HepG2 (cell line): ENCODE results near the gene ATP6V1C2. TPM values are rescaled to one million over a fixed set of nuclear protein-coding genes. Genes with fewer than 3 reads are reported as not detected.
A peak's percentile ranks its signal among the peaks of the same experiment; 100 is the strongest.

Experiments used
- FOXA1 ChIP-seq, 2 experiments: fragments of 450-650 bp in 1 of 2; sonication (generic) in 1 of 2; formaldehyde crosslinking in 1 of 2; IDR thresholded peaks; 2 replicates each; pipeline versions ENCODE4 v1.4.0 to v1.6.1; 2016 to 2020; ENCODE audit warnings: missing genetic modification reagents in 1 of 2
- HDAC1 ChIP-seq: sonication (generic); formaldehyde crosslinking; IDR thresholded peaks from 2 replicates; pipeline ENCODE4 v1.5.1; 2020; ENCODE audit warnings: mild to moderate bottlenecking, missing genetic modification reagents
- HNRNPH1 ChIP-seq: fragments of 200-400 bp; formaldehyde crosslinking; optimal IDR thresholded peaks from 2 replicates; pipeline ENCODE3; 2017; ENCODE audit warnings: mild to moderate bottlenecking, low read depth, low read length
- HNRNPLL ChIP-seq: fragments of 200-400 bp; formaldehyde crosslinking; IDR thresholded peaks from 2 replicates; pipeline ENCODE4 v1.6.1; 2017; ENCODE audit warnings: mild to moderate bottlenecking, low read depth, low read length; ENCODE audit not compliant: poor library complexity, severe bottlenecking
- SIX4 ChIP-seq: sonication (generic); formaldehyde crosslinking; IDR thresholded peaks from 2 replicates; pipeline ENCODE4 v1.4.0; 2020; ENCODE audit warnings: missing genetic modification reagents
- SMC3 ChIP-seq: IDR thresholded peaks from 2 replicates; pipeline ENCODE4 v1.6.1; 2011; ENCODE audit warnings: low read length, improper control_type of control experiment
- XRCC5 ChIP-seq: fragments of 200-400 bp; formaldehyde crosslinking; optimal IDR thresholded peaks from 2 replicates; pipeline ENCODE3; 2017; ENCODE audit warnings: mild to moderate bottlenecking, low read length
- ZNF138 ChIP-seq: sonication (generic); formaldehyde crosslinking; IDR thresholded peaks from 2 replicates; pipeline ENCODE4 v1.5.0; 2020; ENCODE audit warnings: mild to moderate bottlenecking, low read depth, missing genetic modification reagents
- ZNF546 ChIP-seq: sonication (generic); formaldehyde crosslinking; conservative IDR thresholded peaks from 2 replicates; pipeline ENCODE4 v1.8.1; 2023; ENCODE audit warnings: mild to moderate bottlenecking, missing genetic modification reagents
- ZNF562 ChIP-seq: sonication (generic); formaldehyde crosslinking; IDR thresholded peaks from 2 replicates; pipeline ENCODE4 v1.8.0; 2022; ENCODE audit warnings: missing genetic modification reagents, borderline replicate concordance
- ZNF839 ChIP-seq: sonication (generic); formaldehyde crosslinking; IDR thresholded peaks from 2 replicates; pipeline ENCODE4 v1.4.0; 2020; ENCODE audit warnings: missing genetic modification reagents, mild to moderate bottlenecking, borderline replicate concordance
- ZSCAN29 ChIP-seq: sonication (generic); formaldehyde crosslinking; conservative IDR thresholded peaks from 2 replicates; pipeline ENCODE4 v1.4.0; 2020; ENCODE audit warnings: mild to moderate bottlenecking, missing genetic modification reagents
- ZZZ3 ChIP-seq: sonication (generic); formaldehyde crosslinking; IDR thresholded peaks from 2 replicates; pipeline ENCODE4 v1.4.0; 2020; ENCODE audit warnings: missing genetic modification reagents, mild to moderate bottlenecking, borderline replicate concordance
- polyA plus RNA-seq, 8 experiments: library from polyadenylated mRNA; depleted of rRNA in 3 of 8; stranded (reverse) in 7 of 8; unstranded in 1 of 8; fragments of >200 nt; fragmentation: Illumina TruSeq in 4 of 8; extraction: Trizol in 4 of 8; gene quantifications; 2 replicates each; pipeline versions ENCODE4 v1.2.1 to v1.2.3, GENCODE V29; 2011 to 2016; ENCODE audit warnings: low read depth in 4 of 8, missing spikeins in 1 of 8, mixed read lengths in 1 of 8; ENCODE audit not compliant: insufficient read depth in 1 of 8
- total RNA-seq, 5 experiments: library from RNA; depleted of rRNA; stranded (reverse); fragments of >200 nt; fragmentation: Illumina TruSeq; extraction: Trizol; gene quantifications; 2 replicates each; pipeline ENCODE4 v1.2.3, GENCODE V29; 2016; ENCODE audit warnings: low read depth in 1 of 5
- TF ChIP-seq, protein P1 (sequence below): sonication (generic); formaldehyde crosslinking; IDR thresholded peaks from 2 replicates; pipeline ENCODE4 v1.4.0; 2020; ENCODE audit warnings: mild to moderate bottlenecking, missing genetic modification reagents, borderline replicate concordance
- TF ChIP-seq, protein P2 (sequence below): sonication (generic); formaldehyde crosslinking; IDR thresholded peaks from 2 replicates; pipeline ENCODE4 v1.5.0; 2020; ENCODE audit warnings: mild to moderate bottlenecking, missing genetic modification reagents, moderate library complexity
- TF ChIP-seq, protein P3 (sequence below): sonication (generic); formaldehyde crosslinking; IDR thresholded peaks from 2 replicates; pipeline ENCODE4 v1.4.0; 2020; ENCODE audit warnings: missing genetic modification reagents
- TF ChIP-seq, protein P4 (sequence below): sonication (generic); formaldehyde crosslinking; IDR thresholded peaks from 2 replicates; pipeline ENCODE4 v1.5.1; 2020; ENCODE audit warnings: mild to moderate bottlenecking, missing genetic modification reagents, moderate library complexity

Gene ATP6V1C2
- total and polyA plus RNA-seq, 2 of the 13 experiments (the other 11 are each of a cell fraction or from before 2014, with no cell fraction given): 0.04 to 0.29 TPM

DNA sequence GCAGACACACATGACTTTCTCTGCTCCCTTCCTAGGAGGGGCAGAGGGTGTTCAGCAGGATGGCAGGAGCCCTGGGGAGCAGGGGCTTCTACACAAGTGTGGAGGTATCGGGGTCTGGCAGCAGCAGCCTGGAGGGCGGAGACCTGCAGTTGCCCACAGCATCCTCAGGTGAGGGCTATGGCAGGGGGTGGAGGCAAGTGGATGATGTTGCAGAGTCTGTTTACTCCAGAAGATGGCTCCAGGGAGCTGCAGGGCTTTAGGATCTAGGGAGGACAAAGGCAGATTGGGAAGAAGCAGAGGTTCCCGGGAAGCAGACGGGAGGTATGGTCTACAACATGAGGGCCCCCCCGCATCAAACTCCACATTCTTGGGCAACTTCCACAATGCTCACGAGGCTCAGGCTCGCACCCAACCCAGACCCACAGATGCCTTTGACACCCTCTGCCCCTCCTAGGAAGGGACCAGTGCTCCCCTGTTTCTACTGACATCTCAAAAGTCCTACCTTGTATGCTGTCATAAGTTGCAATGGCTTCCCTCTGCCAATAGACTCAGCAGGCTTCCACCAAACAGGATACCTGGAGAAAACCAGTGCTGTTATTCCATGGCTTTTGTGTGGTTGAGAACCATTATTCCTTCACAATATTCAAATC lies 12.0 kb upstream of the ATP6V1C2 start (continued):
- TF ChIP-seq HNRNPLL (no peak), XRCC5 (peak; percentile 35), ZNF138 (CRISPR knock-in tag) (no peak), ZNF839 (no peak), HNRNPH1 (no peak), HDAC1 (no peak), ZSCAN29 (CRISPR knock-in tag) (no peak), ZZZ3 (CRISPR knock-in tag) (no peak), SIX4 (CRISPR knock-in tag) (no peak), ZNF562 (CRISPR knock-in tag) (0 out of 2 replicates have a peak, but pooled peaks have one; percentile 12), ZNF546 (CRISPR knock-in tag) (no peak), SMC3 (peak; percentile 64), FOXA1 (IDR thresholded peaks at IDR 0.05) (no peak), FOXA1 (CRISPR knock-in tag; IDR thresholded peaks at IDR 0.05) (peak; percentile 47; the same call in 1 of the 2 replicates)
- TF ChIP-seq, protein P1, sequence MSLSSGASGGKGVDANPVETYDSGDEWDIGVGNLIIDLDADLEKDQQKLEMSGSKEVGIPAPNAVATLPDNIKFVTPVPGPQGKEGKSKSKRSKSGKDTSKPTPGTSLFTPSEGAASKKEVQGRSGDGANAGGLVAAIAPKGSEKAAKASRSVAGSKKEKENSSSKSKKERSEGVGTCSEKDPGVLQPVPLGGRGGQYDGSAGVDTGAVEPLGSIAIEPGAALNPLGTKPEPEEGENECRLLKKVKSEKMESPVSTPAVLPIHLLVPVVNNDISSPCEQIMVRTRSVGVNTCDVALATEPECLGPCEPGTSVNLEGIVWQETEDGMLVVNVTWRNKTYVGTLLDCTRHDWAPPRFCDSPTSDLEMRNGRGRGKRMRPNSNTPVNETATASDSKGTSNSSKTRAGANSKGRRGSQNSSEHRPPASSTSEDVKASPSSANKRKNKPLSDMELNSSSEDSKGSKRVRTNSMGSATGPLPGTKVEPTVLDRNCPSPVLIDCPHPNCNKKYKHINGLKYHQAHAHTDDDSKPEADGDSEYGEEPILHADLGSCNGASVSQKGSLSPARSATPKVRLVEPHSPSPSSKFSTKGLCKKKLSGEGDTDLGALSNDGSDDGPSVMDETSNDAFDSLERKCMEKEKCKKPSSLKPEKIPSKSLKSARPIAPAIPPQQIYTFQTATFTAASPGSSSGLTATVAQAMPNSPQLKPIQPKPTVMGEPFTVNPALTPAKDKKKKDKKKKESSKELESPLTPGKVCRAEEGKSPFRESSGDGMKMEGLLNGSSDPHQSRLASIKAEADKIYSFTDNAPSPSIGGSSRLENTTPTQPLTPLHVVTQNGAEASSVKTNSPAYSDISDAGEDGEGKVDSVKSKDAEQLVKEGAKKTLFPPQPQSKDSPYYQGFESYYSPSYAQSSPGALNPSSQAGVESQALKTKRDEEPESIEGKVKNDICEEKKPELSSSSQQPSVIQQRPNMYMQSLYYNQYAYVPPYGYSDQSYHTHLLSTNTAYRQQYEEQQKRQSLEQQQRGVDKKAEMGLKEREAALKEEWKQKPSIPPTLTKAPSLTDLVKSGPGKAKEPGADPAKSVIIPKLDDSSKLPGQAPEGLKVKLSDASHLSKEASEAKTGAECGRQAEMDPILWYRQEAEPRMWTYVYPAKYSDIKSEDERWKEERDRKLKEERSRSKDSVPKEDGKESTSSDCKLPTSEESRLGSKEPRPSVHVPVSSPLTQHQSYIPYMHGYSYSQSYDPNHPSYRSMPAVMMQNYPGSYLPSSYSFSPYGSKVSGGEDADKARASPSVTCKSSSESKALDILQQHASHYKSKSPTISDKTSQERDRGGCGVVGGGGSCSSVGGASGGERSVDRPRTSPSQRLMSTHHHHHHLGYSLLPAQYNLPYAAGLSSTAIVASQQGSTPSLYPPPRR (CRISPR knock-in tag): no peak
- TF ChIP-seq, protein P2, sequence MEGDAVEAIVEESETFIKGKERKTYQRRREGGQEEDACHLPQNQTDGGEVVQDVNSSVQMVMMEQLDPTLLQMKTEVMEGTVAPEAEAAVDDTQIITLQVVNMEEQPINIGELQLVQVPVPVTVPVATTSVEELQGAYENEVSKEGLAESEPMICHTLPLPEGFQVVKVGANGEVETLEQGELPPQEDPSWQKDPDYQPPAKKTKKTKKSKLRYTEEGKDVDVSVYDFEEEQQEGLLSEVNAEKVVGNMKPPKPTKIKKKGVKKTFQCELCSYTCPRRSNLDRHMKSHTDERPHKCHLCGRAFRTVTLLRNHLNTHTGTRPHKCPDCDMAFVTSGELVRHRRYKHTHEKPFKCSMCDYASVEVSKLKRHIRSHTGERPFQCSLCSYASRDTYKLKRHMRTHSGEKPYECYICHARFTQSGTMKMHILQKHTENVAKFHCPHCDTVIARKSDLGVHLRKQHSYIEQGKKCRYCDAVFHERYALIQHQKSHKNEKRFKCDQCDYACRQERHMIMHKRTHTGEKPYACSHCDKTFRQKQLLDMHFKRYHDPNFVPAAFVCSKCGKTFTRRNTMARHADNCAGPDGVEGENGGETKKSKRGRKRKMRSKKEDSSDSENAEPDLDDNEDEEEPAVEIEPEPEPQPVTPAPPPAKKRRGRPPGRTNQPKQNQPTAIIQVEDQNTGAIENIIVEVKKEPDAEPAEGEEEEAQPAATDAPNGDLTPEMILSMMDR (CRISPR knock-in tag): peak; percentile 74
- TF ChIP-seq, protein P3, sequence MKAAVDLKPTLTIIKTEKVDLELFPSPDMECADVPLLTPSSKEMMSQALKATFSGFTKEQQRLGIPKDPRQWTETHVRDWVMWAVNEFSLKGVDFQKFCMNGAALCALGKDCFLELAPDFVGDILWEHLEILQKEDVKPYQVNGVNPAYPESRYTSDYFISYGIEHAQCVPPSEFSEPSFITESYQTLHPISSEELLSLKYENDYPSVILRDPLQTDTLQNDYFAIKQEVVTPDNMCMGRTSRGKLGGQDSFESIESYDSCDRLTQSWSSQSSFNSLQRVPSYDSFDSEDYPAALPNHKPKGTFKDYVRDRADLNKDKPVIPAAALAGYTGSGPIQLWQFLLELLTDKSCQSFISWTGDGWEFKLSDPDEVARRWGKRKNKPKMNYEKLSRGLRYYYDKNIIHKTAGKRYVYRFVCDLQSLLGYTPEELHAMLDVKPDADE (CRISPR knock-in tag): no peak
- TF ChIP-seq, protein P4, sequence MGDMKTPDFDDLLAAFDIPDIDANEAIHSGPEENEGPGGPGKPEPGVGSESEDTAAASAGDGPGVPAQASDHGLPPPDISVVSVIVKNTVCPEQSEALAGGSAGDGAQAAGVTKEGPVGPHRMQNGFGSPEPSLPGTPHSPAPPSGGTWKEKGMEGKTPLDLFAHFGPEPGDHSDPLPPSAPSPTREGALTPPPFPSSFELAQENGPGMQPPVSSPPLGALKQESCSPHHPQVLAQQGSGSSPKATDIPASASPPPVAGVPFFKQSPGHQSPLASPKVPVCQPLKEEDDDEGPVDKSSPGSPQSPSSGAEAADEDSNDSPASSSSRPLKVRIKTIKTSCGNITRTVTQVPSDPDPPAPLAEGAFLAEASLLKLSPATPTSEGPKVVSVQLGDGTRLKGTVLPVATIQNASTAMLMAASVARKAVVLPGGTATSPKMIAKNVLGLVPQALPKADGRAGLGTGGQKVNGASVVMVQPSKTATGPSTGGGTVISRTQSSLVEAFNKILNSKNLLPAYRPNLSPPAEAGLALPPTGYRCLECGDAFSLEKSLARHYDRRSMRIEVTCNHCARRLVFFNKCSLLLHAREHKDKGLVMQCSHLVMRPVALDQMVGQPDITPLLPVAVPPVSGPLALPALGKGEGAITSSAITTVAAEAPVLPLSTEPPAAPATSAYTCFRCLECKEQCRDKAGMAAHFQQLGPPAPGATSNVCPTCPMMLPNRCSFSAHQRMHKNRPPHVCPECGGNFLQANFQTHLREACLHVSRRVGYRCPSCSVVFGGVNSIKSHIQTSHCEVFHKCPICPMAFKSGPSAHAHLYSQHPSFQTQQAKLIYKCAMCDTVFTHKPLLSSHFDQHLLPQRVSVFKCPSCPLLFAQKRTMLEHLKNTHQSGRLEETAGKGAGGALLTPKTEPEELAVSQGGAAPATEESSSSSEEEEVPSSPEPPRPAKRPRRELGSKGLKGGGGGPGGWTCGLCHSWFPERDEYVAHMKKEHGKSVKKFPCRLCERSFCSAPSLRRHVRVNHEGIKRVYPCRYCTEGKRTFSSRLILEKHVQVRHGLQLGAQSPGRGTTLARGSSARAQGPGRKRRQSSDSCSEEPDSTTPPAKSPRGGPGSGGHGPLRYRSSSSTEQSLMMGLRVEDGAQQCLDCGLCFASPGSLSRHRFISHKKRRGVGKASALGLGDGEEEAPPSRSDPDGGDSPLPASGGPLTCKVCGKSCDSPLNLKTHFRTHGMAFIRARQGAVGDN (CRISPR knock-in tag): 0 out of 2 replicates have a peak, but pooled peaks have one; percentile 13
